ENCODE results near the gene DOK3.

DNA sequence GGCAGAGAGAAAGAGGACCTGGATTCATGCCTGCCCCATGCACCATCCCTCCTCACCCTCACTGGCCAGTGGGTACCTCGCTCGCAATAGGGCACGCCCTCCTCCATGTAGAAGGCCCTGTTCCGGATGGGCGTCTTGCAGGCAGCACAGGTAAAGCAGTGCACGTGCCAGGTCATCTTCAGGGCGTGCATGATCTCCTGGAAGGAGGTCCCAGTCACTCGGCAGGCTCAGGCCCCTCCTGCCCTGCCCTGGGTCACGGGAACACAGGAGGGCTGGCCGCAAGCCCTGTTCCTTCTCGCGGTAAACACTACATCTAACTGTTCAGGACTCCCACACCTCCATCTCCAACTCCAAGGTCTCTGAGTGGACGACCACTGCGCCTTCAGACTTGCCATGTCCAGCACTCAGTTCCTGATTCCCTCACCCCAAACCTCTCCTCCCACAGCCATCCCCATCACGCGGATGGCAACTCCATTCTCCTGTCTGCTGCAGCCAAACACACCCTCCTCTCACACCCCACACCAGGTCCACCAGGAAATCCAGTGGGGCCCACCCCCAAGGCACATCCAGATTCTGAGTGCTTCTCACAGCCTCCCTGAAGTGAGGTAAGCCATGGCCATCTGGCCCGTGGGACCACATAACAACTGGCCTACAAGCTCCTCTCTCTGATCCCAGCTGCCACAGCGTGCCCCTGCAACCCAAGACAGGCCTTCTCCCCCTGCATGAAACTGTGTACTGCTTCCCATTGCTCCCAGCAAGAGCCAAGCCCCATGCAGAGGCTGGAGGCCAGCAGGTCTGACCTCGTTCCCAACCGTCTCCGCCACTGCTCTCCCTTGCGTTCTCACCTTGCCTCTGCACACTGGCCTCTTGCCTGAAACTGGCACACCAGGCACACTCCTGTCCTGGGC, 25.4 kb downstream of the DOK3 start:
- TF ChIP-seq, protein P1, sequence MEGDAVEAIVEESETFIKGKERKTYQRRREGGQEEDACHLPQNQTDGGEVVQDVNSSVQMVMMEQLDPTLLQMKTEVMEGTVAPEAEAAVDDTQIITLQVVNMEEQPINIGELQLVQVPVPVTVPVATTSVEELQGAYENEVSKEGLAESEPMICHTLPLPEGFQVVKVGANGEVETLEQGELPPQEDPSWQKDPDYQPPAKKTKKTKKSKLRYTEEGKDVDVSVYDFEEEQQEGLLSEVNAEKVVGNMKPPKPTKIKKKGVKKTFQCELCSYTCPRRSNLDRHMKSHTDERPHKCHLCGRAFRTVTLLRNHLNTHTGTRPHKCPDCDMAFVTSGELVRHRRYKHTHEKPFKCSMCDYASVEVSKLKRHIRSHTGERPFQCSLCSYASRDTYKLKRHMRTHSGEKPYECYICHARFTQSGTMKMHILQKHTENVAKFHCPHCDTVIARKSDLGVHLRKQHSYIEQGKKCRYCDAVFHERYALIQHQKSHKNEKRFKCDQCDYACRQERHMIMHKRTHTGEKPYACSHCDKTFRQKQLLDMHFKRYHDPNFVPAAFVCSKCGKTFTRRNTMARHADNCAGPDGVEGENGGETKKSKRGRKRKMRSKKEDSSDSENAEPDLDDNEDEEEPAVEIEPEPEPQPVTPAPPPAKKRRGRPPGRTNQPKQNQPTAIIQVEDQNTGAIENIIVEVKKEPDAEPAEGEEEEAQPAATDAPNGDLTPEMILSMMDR (IDR thresholded peaks at IDR 0.05; ENCODE audit: insufficient read depth, low read length): no peak
- no peak; the same call in 1 of the 2 replicates for TF ChIP-seq POLR2AphosphoS5 (IDR thresholded peaks at IDR 0.05; ENCODE audit: low read depth)
- TF ChIP-seq, protein P2, sequence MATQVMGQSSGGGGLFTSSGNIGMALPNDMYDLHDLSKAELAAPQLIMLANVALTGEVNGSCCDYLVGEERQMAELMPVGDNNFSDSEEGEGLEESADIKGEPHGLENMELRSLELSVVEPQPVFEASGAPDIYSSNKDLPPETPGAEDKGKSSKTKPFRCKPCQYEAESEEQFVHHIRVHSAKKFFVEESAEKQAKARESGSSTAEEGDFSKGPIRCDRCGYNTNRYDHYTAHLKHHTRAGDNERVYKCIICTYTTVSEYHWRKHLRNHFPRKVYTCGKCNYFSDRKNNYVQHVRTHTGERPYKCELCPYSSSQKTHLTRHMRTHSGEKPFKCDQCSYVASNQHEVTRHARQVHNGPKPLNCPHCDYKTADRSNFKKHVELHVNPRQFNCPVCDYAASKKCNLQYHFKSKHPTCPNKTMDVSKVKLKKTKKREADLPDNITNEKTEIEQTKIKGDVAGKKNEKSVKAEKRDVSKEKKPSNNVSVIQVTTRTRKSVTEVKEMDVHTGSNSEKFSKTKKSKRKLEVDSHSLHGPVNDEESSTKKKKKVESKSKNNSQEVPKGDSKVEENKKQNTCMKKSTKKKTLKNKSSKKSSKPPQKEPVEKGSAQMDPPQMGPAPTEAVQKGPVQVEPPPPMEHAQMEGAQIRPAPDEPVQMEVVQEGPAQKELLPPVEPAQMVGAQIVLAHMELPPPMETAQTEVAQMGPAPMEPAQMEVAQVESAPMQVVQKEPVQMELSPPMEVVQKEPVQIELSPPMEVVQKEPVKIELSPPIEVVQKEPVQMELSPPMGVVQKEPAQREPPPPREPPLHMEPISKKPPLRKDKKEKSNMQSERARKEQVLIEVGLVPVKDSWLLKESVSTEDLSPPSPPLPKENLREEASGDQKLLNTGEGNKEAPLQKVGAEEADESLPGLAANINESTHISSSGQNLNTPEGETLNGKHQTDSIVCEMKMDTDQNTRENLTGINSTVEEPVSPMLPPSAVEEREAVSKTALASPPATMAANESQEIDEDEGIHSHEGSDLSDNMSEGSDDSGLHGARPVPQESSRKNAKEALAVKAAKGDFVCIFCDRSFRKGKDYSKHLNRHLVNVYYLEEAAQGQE (IDR thresholded peaks at IDR 0.05; ENCODE audit: insufficient replicate concordance, low read depth): no peak
